ENCODE results near the gene PNPLA2. TPM values are rescaled to one million over a fixed set of nuclear protein-coding genes. Genes with fewer than 3 reads are reported as not detected.

PNPLA2 gene
- total and polyA plus RNA-seq, 10 of the 15 experiments (the other 5 are each of a cell fraction or from before 2014, with no cell fraction given), result 0.19 to 34.0 (median 8.1) TPM

DNA sequence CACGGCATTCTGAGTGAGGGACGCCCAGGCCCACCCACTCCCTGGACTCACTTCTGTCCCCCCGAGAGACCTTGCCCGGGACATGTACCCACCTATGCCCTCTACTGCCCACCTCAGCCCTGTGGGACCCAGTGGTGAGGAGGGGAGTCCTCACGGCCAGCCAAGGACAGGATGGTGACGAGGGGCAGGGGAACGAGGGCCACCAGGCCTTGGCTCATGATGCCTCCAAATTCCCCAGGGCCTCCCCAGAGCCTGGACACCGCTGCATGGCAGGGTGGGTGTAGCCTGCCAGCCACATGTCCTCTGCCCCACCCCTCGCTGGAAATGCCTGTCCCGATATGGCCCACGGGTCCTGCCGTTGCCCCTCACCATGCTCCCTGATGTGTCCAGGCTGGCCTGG, 50.1 kb downstream of the PNPLA2 start:
- intact Hi-C loops (cut with micrococcal nuclease; ENCODE audit: unreplicated experiment) (no loop called here), in situ Hi-C loops (cut with MboI) (no loop called here)
- no peaks in the 10 kb centered on the region for H3K79me2 ChIP-seq (ENCODE audit: control insufficient read depth, insufficient read depth, low read length)
- 71% methylated on average over 12 of the region's 12 CpGs for WGBS (ENCODE audit: insufficient coverage, insufficient replicate concordance, low lambda C conversion rate, missing lambda C conversion rate)
- ChIA-PET RAD21 (ENCODE audit: unreplicated experiment) (no interaction called here), CTCF (no interaction called here), POLR2A (interaction anchor here (1.1 kb wide), 1 partner anchor 21 kb away, joined by 3 read pairs; no protein-coding TSS in a partner anchor), SMC1A (ENCODE audit: uncharacterized antibody, unreplicated experiment) (no interaction called here)
- no peak for DNase-seq (ENCODE audit: low read depth, low spot score)
- TF ChIP-seq MEF2A (IDR thresholded peaks at IDR 0.05; ENCODE audit: insufficient read depth, low read depth, low read length) (no peak), ZNF384 (IDR thresholded peaks at IDR 0.05; ENCODE audit: borderline replicate concordance, low read depth, low read length) (no peak), STAT3 (IDR thresholded peaks at IDR 0.05; ENCODE audit: low read depth, low read length) (no peak), RAD51 (IDR thresholded peaks at IDR 0.05) (no peak), RB1 (IDR thresholded peaks at IDR 0.05; ENCODE audit: borderline replicate concordance) (no peak), SMAD5 (IDR thresholded peaks at IDR 0.05; ENCODE audit: low read depth) (no peak), BRCA1 (IDR thresholded peaks at IDR 0.05; ENCODE audit: low read depth, low read length) (no peak), STAT1 (conservative IDR thresholded peaks at IDR 0.05) (no peak), HCFC1 (IDR thresholded peaks at IDR 0.05; ENCODE audit: low read length) (no peak), ZZZ3 (IDR thresholded peaks at IDR 0.05; ENCODE audit: control insufficient read depth, insufficient read length, low read depth) (no peak), TCF7 (IDR thresholded peaks at IDR 0.05; ENCODE audit: borderline replicate concordance) (no peak), HDAC2 (IDR thresholded peaks at IDR 0.05) (no peak), SP1 (IDR thresholded peaks at IDR 0.05; ENCODE audit: low read depth, low read length) (no peak)
- TF ChIP-seq, protein P1, sequence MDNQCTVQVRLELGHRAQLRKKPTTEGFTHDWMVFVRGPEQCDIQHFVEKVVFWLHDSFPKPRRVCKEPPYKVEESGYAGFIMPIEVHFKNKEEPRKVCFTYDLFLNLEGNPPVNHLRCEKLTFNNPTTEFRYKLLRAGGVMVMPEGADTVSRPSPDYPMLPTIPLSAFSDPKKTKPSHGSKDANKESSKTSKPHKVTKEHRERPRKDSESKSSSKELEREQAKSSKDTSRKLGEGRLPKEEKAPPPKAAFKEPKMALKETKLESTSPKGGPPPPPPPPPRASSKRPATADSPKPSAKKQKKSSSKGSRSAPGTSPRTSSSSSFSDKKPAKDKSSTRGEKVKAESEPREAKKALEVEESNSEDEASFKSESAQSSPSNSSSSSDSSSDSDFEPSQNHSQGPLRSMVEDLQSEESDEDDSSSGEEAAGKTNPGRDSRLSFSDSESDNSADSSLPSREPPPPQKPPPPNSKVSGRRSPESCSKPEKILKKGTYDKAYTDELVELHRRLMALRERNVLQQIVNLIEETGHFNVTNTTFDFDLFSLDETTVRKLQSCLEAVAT (IDR thresholded peaks at IDR 0.05), result no peak
- TF ChIP-seq, protein P2, sequence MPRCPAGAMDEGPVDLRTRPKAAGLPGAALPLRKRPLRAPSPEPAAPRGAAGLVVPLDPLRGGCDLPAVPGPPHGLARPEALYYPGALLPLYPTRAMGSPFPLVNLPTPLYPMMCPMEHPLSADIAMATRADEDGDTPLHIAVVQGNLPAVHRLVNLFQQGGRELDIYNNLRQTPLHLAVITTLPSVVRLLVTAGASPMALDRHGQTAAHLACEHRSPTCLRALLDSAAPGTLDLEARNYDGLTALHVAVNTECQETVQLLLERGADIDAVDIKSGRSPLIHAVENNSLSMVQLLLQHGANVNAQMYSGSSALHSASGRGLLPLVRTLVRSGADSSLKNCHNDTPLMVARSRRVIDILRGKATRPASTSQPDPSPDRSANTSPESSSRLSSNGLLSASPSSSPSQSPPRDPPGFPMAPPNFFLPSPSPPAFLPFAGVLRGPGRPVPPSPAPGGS (IDR thresholded peaks at IDR 0.05; ENCODE audit: borderline replicate concordance, insufficient read depth, low read depth, low read length, poor library complexity, severe bottlenecking), result no peak
- TF ChIP-seq, protein P3, sequence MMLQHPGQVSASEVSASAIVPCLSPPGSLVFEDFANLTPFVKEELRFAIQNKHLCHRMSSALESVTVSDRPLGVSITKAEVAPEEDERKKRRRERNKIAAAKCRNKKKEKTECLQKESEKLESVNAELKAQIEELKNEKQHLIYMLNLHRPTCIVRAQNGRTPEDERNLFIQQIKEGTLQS (IDR thresholded peaks at IDR 0.05; ENCODE audit: borderline replicate concordance, extremely low read depth, low read depth, low read length), result no peak
- TF ChIP-seq, protein P4, sequence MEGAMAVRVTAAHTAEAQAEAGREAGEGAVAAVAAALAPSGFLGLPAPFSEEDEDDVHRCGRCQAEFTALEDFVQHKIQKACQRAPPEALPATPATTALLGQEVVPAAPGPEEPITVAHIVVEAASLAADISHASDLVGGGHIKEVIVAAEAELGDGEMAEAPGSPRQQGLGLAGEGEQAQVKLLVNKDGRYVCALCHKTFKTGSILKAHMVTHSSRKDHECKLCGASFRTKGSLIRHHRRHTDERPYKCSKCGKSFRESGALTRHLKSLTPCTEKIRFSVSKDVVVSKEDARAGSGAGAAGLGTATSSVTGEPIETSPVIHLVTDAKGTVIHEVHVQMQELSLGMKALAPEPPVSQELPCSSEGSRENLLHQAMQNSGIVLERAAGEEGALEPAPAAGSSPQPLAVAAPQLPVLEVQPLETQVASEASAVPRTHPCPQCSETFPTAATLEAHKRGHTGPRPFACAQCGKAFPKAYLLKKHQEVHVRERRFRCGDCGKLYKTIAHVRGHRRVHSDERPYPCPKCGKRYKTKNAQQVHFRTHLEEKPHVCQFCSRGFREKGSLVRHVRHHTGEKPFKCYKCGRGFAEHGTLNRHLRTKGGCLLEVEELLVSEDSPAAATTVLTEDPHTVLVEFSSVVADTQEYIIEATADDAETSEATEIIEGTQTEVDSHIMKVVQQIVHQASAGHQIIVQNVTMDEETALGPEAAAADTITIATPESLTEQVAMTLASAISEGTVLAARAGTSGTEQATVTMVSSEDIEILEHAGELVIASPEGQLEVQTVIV (IDR thresholded peaks at IDR 0.05; ENCODE audit: borderline replicate concordance, partially characterized antibody), result no peak
- H3K36me3 ChIP-seq (ENCODE audit: control insufficient read depth in 2 of 2, insufficient read depth in 2 of 2, low read length in 1 of 2), result no peaks in the 10 kb centered on the region; a peak in 1 of 4 replicates
- H3K9ac ChIP-seq (ENCODE audit: control insufficient read depth, insufficient read depth, low read length), result no peak overlapping the region
- H4K20me1 ChIP-seq (ENCODE audit: control insufficient read depth, insufficient read depth), result no peaks in the 10 kb centered on the region
- H2AFZ ChIP-seq (ENCODE audit: control insufficient read depth, low read depth, low read length), result no peak overlapping the region
- no peak for FAIRE-seq
- ATAC-seq, result no peak
- H3K9me3 ChIP-seq (replicated peaks; ENCODE audit: control insufficient read depth, insufficient read depth, low read length), result no peaks in the 10 kb centered on the region
- no peak overlapping the region for H3K4me2 ChIP-seq (ENCODE audit: control insufficient read depth, insufficient read depth)
- no peak overlapping the region for H3K4me3 ChIP-seq
- H3K27ac ChIP-seq (ENCODE audit: control insufficient read depth, insufficient read depth), result no peak overlapping the region
- H3K4me1 ChIP-seq (ENCODE audit: control insufficient read depth, insufficient read depth, low read length), result no peaks in the 10 kb centered on the region
- no peaks in the 10 kb centered on the region for H3K27me3 ChIP-seq (replicated peaks in 1 of 2; ENCODE audit: control insufficient read depth in 2 of 2, insufficient read depth in 2 of 2, low read length in 1 of 2)
- BruUV-seq (replicated peaks), result no TSS peak

All from GM12878 (cell line).